WI38 (cell line): ENCODE results near the gene RNU6-1.

Source experiments
- H3K4me3 ChIP-seq: 2 replicates; pipeline ENCODE4 v1.5.1; 2011; ENCODE audit warnings: low read depth, mild to moderate bottlenecking, control low read depth, low read length
- CTCF ChIP-seq: IDR thresholded peaks from 2 replicates; pipeline ENCODE4 v1.5.1; 2012; ENCODE audit warnings: low read depth, mild to moderate bottlenecking, control low read depth, low read length

RNU6-1 gene

GRCh38 chr15:67808821-67809220, 31.0 kb downstream of the RNU6-1 start:
- H3K4me3 ChIP-seq, result no peak overlapping the region
- TF ChIP-seq CTCF, result no peak

GRCh38 chr15:67807836-67808235, 32.0 kb downstream of the RNU6-1 start:
- TF ChIP-seq CTCF, result no peak
- H3K4me3 ChIP-seq, result no peak overlapping the region

GRCh38 chr15:67807141-67807540, 32.7 kb downstream of the RNU6-1 start:
- no peak for TF ChIP-seq CTCF
- H3K4me3 ChIP-seq, result no peak overlapping the region

GRCh38 chr15:67806536-67806935, 33.3 kb downstream of the RNU6-1 start:
- H3K4me3 ChIP-seq, result no peak overlapping the region
- no peak for TF ChIP-seq CTCF

- no peak overlapping the region for H3K4me3 ChIP-seq
- no peak for TF ChIP-seq CTCF
Measured at GRCh38 chr15:67805666-67806516, 34.0 kb downstream of the RNU6-1 start.

- TF ChIP-seq CTCF, result no peak
- H3K4me3 ChIP-seq, result no peak overlapping the region
Measured at GRCh38 chr15:67805008-67805665, 34.7 kb downstream of the RNU6-1 start.
